Ovary (tissue), 3 donors: ENCODE results near the gene PCDH15.

Experiments used
- EP300 ChIP-seq: sonication (generic); formaldehyde crosslinking; IDR thresholded peaks from one replicate; pipeline ENCODE4 v1.6.1; 2017; ENCODE audit warnings: antibody characterized with exemption
- POLR2A ChIP-seq: fragments of 450-650 bp; IDR thresholded peaks from one replicate; pipeline ENCODE4 v1.6.1; 2017; ENCODE audit warnings: antibody characterized with exemption, mild to moderate bottlenecking, moderate library complexity
- TF ChIP-seq, protein P1 (sequence below), 3 donors: fragments of 450-650 bp in 2 of 3; fragments of 200-600 bp in 1 of 3; IDR thresholded peaks; one replicate each; pipeline versions ENCODE4 v1.5.1 to v1.8.0; 2016 to 2022; ENCODE audit warnings: antibody characterized with exemption in 3 of 3, mild to moderate bottlenecking in 1 of 3
- donor health status: DM: no; HTN: no; CAD: no.

GRCh38 chr10:53980210-53980609 lies 820.8 kb downstream of the PCDH15 start:
- TF ChIP-seq, protein P1, sequence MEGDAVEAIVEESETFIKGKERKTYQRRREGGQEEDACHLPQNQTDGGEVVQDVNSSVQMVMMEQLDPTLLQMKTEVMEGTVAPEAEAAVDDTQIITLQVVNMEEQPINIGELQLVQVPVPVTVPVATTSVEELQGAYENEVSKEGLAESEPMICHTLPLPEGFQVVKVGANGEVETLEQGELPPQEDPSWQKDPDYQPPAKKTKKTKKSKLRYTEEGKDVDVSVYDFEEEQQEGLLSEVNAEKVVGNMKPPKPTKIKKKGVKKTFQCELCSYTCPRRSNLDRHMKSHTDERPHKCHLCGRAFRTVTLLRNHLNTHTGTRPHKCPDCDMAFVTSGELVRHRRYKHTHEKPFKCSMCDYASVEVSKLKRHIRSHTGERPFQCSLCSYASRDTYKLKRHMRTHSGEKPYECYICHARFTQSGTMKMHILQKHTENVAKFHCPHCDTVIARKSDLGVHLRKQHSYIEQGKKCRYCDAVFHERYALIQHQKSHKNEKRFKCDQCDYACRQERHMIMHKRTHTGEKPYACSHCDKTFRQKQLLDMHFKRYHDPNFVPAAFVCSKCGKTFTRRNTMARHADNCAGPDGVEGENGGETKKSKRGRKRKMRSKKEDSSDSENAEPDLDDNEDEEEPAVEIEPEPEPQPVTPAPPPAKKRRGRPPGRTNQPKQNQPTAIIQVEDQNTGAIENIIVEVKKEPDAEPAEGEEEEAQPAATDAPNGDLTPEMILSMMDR (IDR thresholded peaks at IDR 0.05) = no peak
- TF ChIP-seq EP300 (no peak), POLR2A (no peak)
